PC-3 (cell line): ENCODE results near the gene LRRC75A. TPM values are rescaled to one million over a fixed set of nuclear protein-coding genes. Genes with fewer than 3 reads are reported as not detected.

Source experiments
- ATAC-seq: fragments of 200-7000 bp; cut with Tn5 transposase; 2 replicates; pipeline ENCODE4 v1.9.1; 2020; ENCODE audit warnings: mild to moderate bottlenecking, moderate library complexity
- BruUV-seq: library from RNA; stranded (reverse); fragments of 400-500 nt; replicated peaks from 2 replicates; lab custom pipeline; 2021; lab: Mats Ljungman, UMichigan
- CTCF ChIA-PET: fragments of 300-600 bp; sonication (Branson Sonifier 250); formaldehyde crosslinking; loops from one replicate; lab custom pipeline; 2022; ENCODE audit warnings: antibody characterized with exemption; lab: Charles Lee
- POLR2A ChIA-PET: fragments of 300-600 bp; sonication (Branson Sonifier 250); formaldehyde crosslinking; loops from one replicate; lab custom pipeline; 2022; ENCODE audit warnings: antibody characterized with exemption; ENCODE audit not compliant: unreplicated experiment; lab: Charles Lee
- DNase-seq: peaks from one replicate; pipeline ENCODE4 v3.0.0-alpha.2; 2015
- H2AFZ ChIP-seq: fragments of 300-600 bp; sonication (generic); 2 replicates; pipeline ENCODE4 v1.6.0; 2016; ENCODE audit warnings: antibody characterized with exemption, low read length
- H3F3A ChIP-seq: fragments of 300-600 bp; sonication (generic); one replicate; pipeline ENCODE4 v1.6.0; 2017; ENCODE audit warnings: antibody characterized with exemption, low read length, control low read depth, mild to moderate bottlenecking; ENCODE audit not compliant: unreplicated experiment
- H3K27ac ChIP-seq: fragments of 300-600 bp; sonication (generic); 2 replicates; pipeline ENCODE4 v1.5.1; 2016; ENCODE audit warnings: mild to moderate bottlenecking, low read length
- H3K27me3 ChIP-seq: fragments of 300-600 bp; sonication (generic); 2 replicates; pipeline ENCODE4 v1.6.1; 2016; ENCODE audit warnings: low read length, mixed read lengths
- H3K36me3 ChIP-seq: fragments of 300-600 bp; sonication (generic); 2 replicates; pipeline ENCODE4 v1.6.1; 2016; ENCODE audit warnings: low read depth, mixed run types, low read length, mixed read lengths
- H3K4me1 ChIP-seq: fragments of 300-600 bp; sonication (generic); 2 replicates; pipeline ENCODE4 v1.5.1; 2016; ENCODE audit warnings: low read length; ENCODE audit not compliant: insufficient read depth
- H3K4me2 ChIP-seq: fragments of 300-600 bp; sonication (generic); 2 replicates; pipeline ENCODE4 v1.6.0; 2016; ENCODE audit warnings: low read length
- H3K4me3 ChIP-seq: fragments of 300-600 bp; sonication (generic); 2 replicates; pipeline ENCODE4 v1.5.1; 2016; ENCODE audit warnings: mild to moderate bottlenecking, low read length, mixed read lengths
- H3K79me2 ChIP-seq: fragments of 300-600 bp; sonication (generic); 2 replicates; pipeline ENCODE4 v1.6.1; 2017; ENCODE audit warnings: low read length, mixed read lengths
- H3K9ac ChIP-seq: fragments of 300-600 bp; sonication (generic); 2 replicates; pipeline ENCODE4 v1.6.0; 2016; ENCODE audit warnings: mild to moderate bottlenecking, low read length
- H3K9me2 ChIP-seq: fragments of 300-600 bp; sonication (generic); replicated peaks from 2 replicates; pipeline ENCODE4 v1.6.1; 2016; ENCODE audit warnings: mixed run types, low read length, mixed read lengths
- H3K9me3 ChIP-seq: fragments of 300-600 bp; sonication (generic); 2 replicates; pipeline ENCODE4 v1.6.1; 2016; ENCODE audit warnings: low read length, mixed read lengths
- H4K20me1 ChIP-seq: fragments of 300-600 bp; sonication (generic); 2 replicates; pipeline ENCODE4 v1.6.1; 2016; ENCODE audit warnings: low read length, mixed read lengths
- EZH2 ChIP-seq: fragments of 300-600 bp; sonication (generic); IDR thresholded peaks from one replicate; pipeline ENCODE4 v1.6.1; 2017; ENCODE audit warnings: antibody characterized with exemption, mild to moderate bottlenecking, low read length; ENCODE audit not compliant: unreplicated experiment
- EZH2phosphoT487 ChIP-seq: fragments of 300-600 bp; sonication (generic); IDR thresholded peaks from 2 replicates; pipeline ENCODE4 v1.6.1; 2018; ENCODE audit warnings: mild to moderate bottlenecking, antibody characterized with exemption, low read length, borderline replicate concordance
- intact Hi-C: fragments of 100-400 bp; cut with micrococcal nuclease; formaldehyde crosslinking; loops from 2 replicates; pipeline ENCODE4 v1.9.0; 2023
- total RNA-seq: library from RNA; depleted of rRNA; stranded (reverse); fragments of >200 nt; gene quantifications from 2 replicates; pipeline ENCODE4 v1.2.3, GENCODE V29; 2014
- TF ChIP-seq, protein P1 (sequence below): fragments of 300-600 bp; sonication (generic); conservative IDR thresholded peaks from 2 replicates; pipeline ENCODE4 v1.5.1; 2017; ENCODE audit warnings: antibody characterized with exemption, low read depth, mild to moderate bottlenecking, low read length

LRRC75A gene
- total RNA-seq, 1 experiment from 2014 or later, result 15.8 TPM

DNA sequence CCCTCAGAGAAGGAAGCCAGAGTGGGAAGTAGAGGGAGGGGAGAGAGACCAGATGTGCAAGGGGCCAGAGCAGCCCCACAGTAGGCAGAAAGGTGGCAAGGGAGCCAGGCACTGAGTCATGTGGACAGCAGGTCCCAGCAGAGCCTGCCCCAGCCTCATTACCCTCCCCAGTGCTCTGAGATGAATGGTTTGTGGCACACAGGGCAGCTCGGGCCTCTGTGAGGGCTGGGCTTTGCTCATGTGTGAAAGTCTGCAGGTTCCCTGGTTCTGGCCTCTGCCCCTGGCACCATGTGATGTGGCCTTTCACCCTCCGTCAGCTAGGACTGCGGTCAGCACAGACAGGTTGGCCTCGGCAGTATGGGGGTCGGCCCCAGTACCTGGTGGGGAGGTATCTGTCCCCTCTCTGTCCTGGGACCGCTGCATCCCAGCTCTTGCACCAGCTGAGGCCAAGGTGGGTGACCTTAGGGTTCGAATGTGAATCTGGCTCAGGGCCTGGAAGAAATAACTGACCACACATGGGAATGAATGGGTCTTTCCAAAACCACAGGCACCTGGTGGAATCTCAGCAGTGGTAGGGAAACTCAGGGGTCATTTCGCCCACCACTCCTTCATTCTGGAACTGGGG is 8.9 kb downstream of the LRRC75A start:
- no peaks in the 10 kb centered on the region for H3K27me3 ChIP-seq
- no peaks in the 10 kb centered on the region for H3K36me3 ChIP-seq
- no peak overlapping the region for H3K4me3 ChIP-seq
- DNase-seq (no peak), ATAC-seq (no peak)
- no peak overlapping the region for H3K27ac ChIP-seq
- H3K9me2 ChIP-seq, result no peaks in the 10 kb centered on the region
- H3K9ac ChIP-seq, result no peak overlapping the region
- TF ChIP-seq, protein P1, sequence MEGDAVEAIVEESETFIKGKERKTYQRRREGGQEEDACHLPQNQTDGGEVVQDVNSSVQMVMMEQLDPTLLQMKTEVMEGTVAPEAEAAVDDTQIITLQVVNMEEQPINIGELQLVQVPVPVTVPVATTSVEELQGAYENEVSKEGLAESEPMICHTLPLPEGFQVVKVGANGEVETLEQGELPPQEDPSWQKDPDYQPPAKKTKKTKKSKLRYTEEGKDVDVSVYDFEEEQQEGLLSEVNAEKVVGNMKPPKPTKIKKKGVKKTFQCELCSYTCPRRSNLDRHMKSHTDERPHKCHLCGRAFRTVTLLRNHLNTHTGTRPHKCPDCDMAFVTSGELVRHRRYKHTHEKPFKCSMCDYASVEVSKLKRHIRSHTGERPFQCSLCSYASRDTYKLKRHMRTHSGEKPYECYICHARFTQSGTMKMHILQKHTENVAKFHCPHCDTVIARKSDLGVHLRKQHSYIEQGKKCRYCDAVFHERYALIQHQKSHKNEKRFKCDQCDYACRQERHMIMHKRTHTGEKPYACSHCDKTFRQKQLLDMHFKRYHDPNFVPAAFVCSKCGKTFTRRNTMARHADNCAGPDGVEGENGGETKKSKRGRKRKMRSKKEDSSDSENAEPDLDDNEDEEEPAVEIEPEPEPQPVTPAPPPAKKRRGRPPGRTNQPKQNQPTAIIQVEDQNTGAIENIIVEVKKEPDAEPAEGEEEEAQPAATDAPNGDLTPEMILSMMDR, result no peak
- TF ChIP-seq EZH2 (no peak), EZH2phosphoT487 (no peak)
- H3K4me2 ChIP-seq, result no peak overlapping the region
- intact Hi-C loops, result no loop called here
- CTCF ChIA-PET, result no interaction called here
- H3K9me3 ChIP-seq, result no peaks in the 10 kb centered on the region
- H4K20me1 ChIP-seq, result no peaks in the 10 kb centered on the region
- H3K79me2 ChIP-seq, result no peaks in the 10 kb centered on the region; the same call in 1 of the 2 replicates
- no peaks in the 10 kb centered on the region for H3F3A ChIP-seq
- BruUV-seq, result no TSS peak
- H3K4me1 ChIP-seq, result peaks cover 18% of the 10 kb centered on the region
- POLR2A ChIA-PET, result no interaction called here
- no peak overlapping the region for H2AFZ ChIP-seq

- H3K27me3 ChIP-seq, result no peaks in the 10 kb centered on the region
- H3K4me1 ChIP-seq, result peaks cover 22% of the 10 kb centered on the region
- no peak overlapping the region for H2AFZ ChIP-seq
- no peak for ATAC-seq
- POLR2A ChIA-PET, result no interaction called here
- no peaks in the 10 kb centered on the region; the same call in 1 of the 2 replicates for H3K79me2 ChIP-seq
- no TSS peak for BruUV-seq
- no peak overlapping the region for H3K4me2 ChIP-seq
- H3F3A ChIP-seq, result no peaks in the 10 kb centered on the region
- no peak overlapping the region for H3K27ac ChIP-seq
- H3K9ac ChIP-seq, result no peak overlapping the region
- CTCF ChIA-PET, result no interaction called here
- DNase-seq, result no peak
- intact Hi-C loops, result no loop called here
- H3K36me3 ChIP-seq, result no peaks in the 10 kb centered on the region
- H3K9me2 ChIP-seq, result no peaks in the 10 kb centered on the region
- H3K4me3 ChIP-seq, result no peak overlapping the region
- no peak for TF ChIP-seq EZH2phosphoT487
- TF ChIP-seq, protein P1, result no peak
- TF ChIP-seq EZH2, result no peak
- no peaks in the 10 kb centered on the region for H3K9me3 ChIP-seq
- no peaks in the 10 kb centered on the region for H4K20me1 ChIP-seq
Measured at GRCh38 chr17:16482253-16482652, 9.7 kb downstream of the LRRC75A start.

- no peak overlapping the region for H2AFZ ChIP-seq
- BruUV-seq, result no TSS peak
- no peak overlapping the region for H3K4me3 ChIP-seq
- H3K4me1 ChIP-seq, result peaks cover 14% of the 10 kb centered on the region
- DNase-seq, result no peak
- H3K9me3 ChIP-seq, result no peaks in the 10 kb centered on the region
- H3K9ac ChIP-seq, result no peak overlapping the region
- ATAC-seq, result no peak
- H3K27ac ChIP-seq, result no peak overlapping the region
- intact Hi-C loops, result no loop called here
- no peaks in the 10 kb centered on the region for H3F3A ChIP-seq
- CTCF ChIA-PET, result no interaction called here
- H3K9me2 ChIP-seq, result no peaks in the 10 kb centered on the region
- H3K36me3 ChIP-seq, result no peaks in the 10 kb centered on the region
- H3K27me3 ChIP-seq, result no peaks in the 10 kb centered on the region
- no peaks in the 10 kb centered on the region; the same call in 1 of the 2 replicates for H3K79me2 ChIP-seq
- no peaks in the 10 kb centered on the region for H4K20me1 ChIP-seq
- H3K4me2 ChIP-seq, result no peak overlapping the region
- POLR2A ChIA-PET, result no interaction called here
- TF ChIP-seq, protein P1, result no peak
- TF ChIP-seq EZH2phosphoT487, result no peak
- TF ChIP-seq EZH2, result no peak
Measured at GRCh38 chr17:16480995-16481394, 11.0 kb downstream of the LRRC75A start.
